WTC11 (cell line): ENCODE measurements around the gene METTL18. TPM values are rescaled to one million over a fixed set of nuclear protein-coding genes. Genes with fewer than 3 reads are reported as not detected.

Source experiments
- ATAC-seq: fragments of 200-7000 bp; cut with Tn5 transposase; 2 replicates; pipeline ENCODE4 v1.10.0; 2021; ENCODE audit warnings: mild to moderate bottlenecking, moderate library complexity
- CTCF ChIA-PET: fragments of 300-600 bp; sonication (Branson Sonifier 250); formaldehyde crosslinking; loops from one replicate; lab custom pipeline; 2021; ENCODE audit warnings: antibody characterized with exemption; lab: Charles Lee
- POLR2A ChIA-PET: fragments of 350-600 bp; sonication (Branson Sonifier 250); formaldehyde crosslinking; loops from one replicate; lab custom pipeline; 2021; ENCODE audit warnings: antibody characterized with exemption; lab: Charles Lee
- DNase-seq: peaks from one replicate; pipeline ENCODE4 v3.0.0; 2021; ENCODE audit warnings: low spot score
- H3K27ac Mint-ChIP-seq: 2 replicates; pipeline ENCODE4 v1.8.0; 2021; ENCODE audit warnings: mixed read lengths
- H3K27me3 Mint-ChIP-seq: 2 replicates; pipeline ENCODE4 v1.8.0; 2021; ENCODE audit warnings: low read depth, mild to moderate bottlenecking, moderate library complexity, mixed read lengths
- H3K36me3 Mint-ChIP-seq: 2 replicates; pipeline ENCODE4 v1.8.0; 2021; ENCODE audit warnings: mixed read lengths
- H3K4me1 Mint-ChIP-seq: 2 replicates; pipeline ENCODE4 v1.8.0; 2022; ENCODE audit warnings: mixed read lengths
- H3K4me3 Mint-ChIP-seq: 2 replicates; pipeline ENCODE4 v1.8.0; 2021; ENCODE audit warnings: mild to moderate bottlenecking, moderate library complexity, mixed read lengths
- H3K9me3 Mint-ChIP-seq: 2 replicates; pipeline ENCODE4 v1.8.0; 2021; ENCODE audit warnings: mixed read lengths
- ATF3 ChIP-seq: sonication (generic); formaldehyde crosslinking; conservative IDR thresholded peaks from 2 replicates; pipeline ENCODE4 v1.8.1; 2022; ENCODE audit warnings: mild to moderate bottlenecking, missing genetic modification reagents
- EMX1 ChIP-seq: fragments of 250-450 bp; sonication (Bioruptor Pico); IDR thresholded peaks from 2 replicates; pipeline ENCODE4 v1.8.0; 2021; ENCODE audit warnings: mild to moderate bottlenecking
- ESRRA ChIP-seq: sonication (generic); formaldehyde crosslinking; IDR thresholded peaks from 2 replicates; pipeline ENCODE4 v1.8.1; 2022; ENCODE audit warnings: mild to moderate bottlenecking, missing genetic modification reagents, borderline replicate concordance
- ETV6 ChIP-seq: sonication (generic); formaldehyde crosslinking; IDR thresholded peaks from 2 replicates; pipeline ENCODE4 v1.8.1; 2022; ENCODE audit warnings: mild to moderate bottlenecking, missing genetic modification reagents
- FOXJ3 ChIP-seq: sonication (generic); formaldehyde crosslinking; IDR thresholded peaks from 2 replicates; pipeline ENCODE4 v1.9.0; 2021; ENCODE audit warnings: missing genetic modification reagents, mild to moderate bottlenecking, borderline replicate concordance
- FOXP4 ChIP-seq: sonication (generic); formaldehyde crosslinking; IDR thresholded peaks from 2 replicates; pipeline ENCODE4 v1.8.0; 2022; ENCODE audit warnings: mild to moderate bottlenecking, missing genetic modification reagents
- GTF2I ChIP-seq: fragments of 250-450 bp; sonication (Bioruptor Pico); conservative IDR thresholded peaks from 2 replicates; pipeline ENCODE4 v1.4.0; 2021; ENCODE audit warnings: mild to moderate bottlenecking
- IRF2 ChIP-seq: sonication (generic); formaldehyde crosslinking; IDR thresholded peaks from 2 replicates; pipeline ENCODE4 v1.8.0; 2022; ENCODE audit warnings: low read depth, missing genetic modification reagents, borderline replicate concordance
- MLX ChIP-seq: sonication (generic); formaldehyde crosslinking; IDR thresholded peaks from 2 replicates; pipeline ENCODE4 v1.8.1; 2023; ENCODE audit warnings: mild to moderate bottlenecking, missing genetic modification reagents, moderate library complexity
- MXD4 ChIP-seq: fragments of 250-450 bp; sonication (Bioruptor Pico); IDR thresholded peaks from 2 replicates; pipeline ENCODE4 v1.8.0; 2021; ENCODE audit warnings: mild to moderate bottlenecking, moderate library complexity, borderline replicate concordance
- NFATC4 ChIP-seq: fragments of 250-450 bp; sonication (Bioruptor Pico); IDR thresholded peaks from 2 replicates; pipeline ENCODE4 v1.9.0; 2021; ENCODE audit warnings: mild to moderate bottlenecking
- NFYB ChIP-seq: sonication (generic); formaldehyde crosslinking; conservative IDR thresholded peaks from 2 replicates; pipeline ENCODE4 v1.8.0; 2022; ENCODE audit warnings: low read depth, missing genetic modification reagents
- NR1H2 ChIP-seq: sonication (generic); formaldehyde crosslinking; IDR thresholded peaks from 2 replicates; pipeline ENCODE4 v1.9.0; 2021; ENCODE audit warnings: mild to moderate bottlenecking, moderate library complexity, missing genetic modification reagents
- PRRX2 ChIP-seq: fragments of 250-450 bp; sonication (Bioruptor Pico); IDR thresholded peaks from 2 replicates; pipeline ENCODE4 v1.8.0; 2021; ENCODE audit warnings: mild to moderate bottlenecking
- RORB ChIP-seq: fragments of 250-450 bp; sonication (Bioruptor Pico); IDR thresholded peaks from 2 replicates; pipeline ENCODE4 v1.9.0; 2021; ENCODE audit warnings: mild to moderate bottlenecking
- SMAD4 ChIP-seq: sonication (generic); formaldehyde crosslinking; IDR thresholded peaks from 2 replicates; pipeline ENCODE4 v1.8.0; 2022; ENCODE audit warnings: mild to moderate bottlenecking, missing genetic modification reagents
- STAT6 ChIP-seq: sonication (generic); formaldehyde crosslinking; conservative IDR thresholded peaks from 2 replicates; pipeline ENCODE4 v1.8.1; 2023; ENCODE audit warnings: mild to moderate bottlenecking, low read depth, missing genetic modification reagents, moderate library complexity
- TEAD4 ChIP-seq: sonication (generic); formaldehyde crosslinking; IDR thresholded peaks from 2 replicates; pipeline ENCODE4 v1.8.0; 2022; ENCODE audit warnings: mild to moderate bottlenecking, missing genetic modification reagents
- USF1 ChIP-seq: sonication (generic); formaldehyde crosslinking; IDR thresholded peaks from 2 replicates; pipeline ENCODE4 v1.8.0; 2022; ENCODE audit warnings: mild to moderate bottlenecking, missing genetic modification reagents
- ZBTB21 ChIP-seq: sonication (generic); formaldehyde crosslinking; IDR thresholded peaks from 2 replicates; pipeline ENCODE4 v1.8.1; 2023; ENCODE audit warnings: mild to moderate bottlenecking, missing genetic modification reagents, borderline replicate concordance
- ZNF416 ChIP-seq: fragments of 250-450 bp; sonication (Bioruptor Pico); IDR thresholded peaks from 2 replicates; pipeline ENCODE4 v1.9.0; 2021; ENCODE audit warnings: mild to moderate bottlenecking, inconsistent platforms
- total RNA-seq: library from RNA; stranded (reverse); gene quantifications from 3 replicates; pipeline ENCODE4 v1.2.3, GENCODE V29; 2021
- TF ChIP-seq, protein P1 (sequence below): sonication (generic); formaldehyde crosslinking; IDR thresholded peaks from 2 replicates; pipeline ENCODE4 v1.8.1; 2022; ENCODE audit warnings: mild to moderate bottlenecking, moderate library complexity, missing genetic modification reagents
- TF ChIP-seq, protein P2 (sequence below): sonication (generic); formaldehyde crosslinking; IDR thresholded peaks from 2 replicates; pipeline ENCODE4 v1.8.0; 2023; ENCODE audit warnings: mild to moderate bottlenecking, missing genetic modification reagents

METTL18 gene
- total RNA-seq, 1 experiment from 2014 or later, result 7.7 TPM

- CTCF ChIA-PET, result no interaction called here
- H3K27ac Mint-ChIP-seq, result no peak overlapping the region
- H3K9me3 Mint-ChIP-seq, result 0 out of 2 replicates have a peak, but pooled peaks cover 3% of the 10 kb centered on the region
- no peaks in the 10 kb centered on the region for H3K27me3 Mint-ChIP-seq
- peaks cover 52% of the 10 kb centered on the region for H3K36me3 Mint-ChIP-seq
- POLR2A ChIA-PET, result no interaction called here
- no peak overlapping the region for H3K4me3 Mint-ChIP-seq
- no peaks in the 10 kb centered on the region for H3K4me1 Mint-ChIP-seq
- ATAC-seq (no peak), DNase-seq (no peak)
- TF ChIP-seq EMX1 (CRISPR knock-in tag), result no peak
- TF ChIP-seq ETV6 (CRISPR knock-in tag), result no peak
- TF ChIP-seq RORB (CRISPR knock-in tag), result no peak
- TF ChIP-seq, protein P1, sequence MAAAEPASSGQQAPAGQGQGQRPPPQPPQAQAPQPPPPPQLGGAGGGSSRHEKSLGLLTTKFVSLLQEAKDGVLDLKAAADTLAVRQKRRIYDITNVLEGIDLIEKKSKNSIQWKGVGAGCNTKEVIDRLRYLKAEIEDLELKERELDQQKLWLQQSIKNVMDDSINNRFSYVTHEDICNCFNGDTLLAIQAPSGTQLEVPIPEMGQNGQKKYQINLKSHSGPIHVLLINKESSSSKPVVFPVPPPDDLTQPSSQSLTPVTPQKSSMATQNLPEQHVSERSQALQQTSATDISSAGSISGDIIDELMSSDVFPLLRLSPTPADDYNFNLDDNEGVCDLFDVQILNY (CRISPR knock-in tag), result no peak
- no peak for TF ChIP-seq TEAD4 (CRISPR knock-in tag)
- TF ChIP-seq STAT6 (CRISPR knock-in tag), result no peak
- TF ChIP-seq ESRRA (CRISPR knock-in tag), result no peak
- no peak for TF ChIP-seq ATF3 (CRISPR knock-in tag)
- no peak for TF ChIP-seq FOXJ3 (CRISPR knock-in tag)
- no peak for TF ChIP-seq MLX (CRISPR knock-in tag)
- no peak for TF ChIP-seq GTF2I (CRISPR knock-in tag)
- no peak for TF ChIP-seq ZBTB21 (CRISPR knock-in tag)
- TF ChIP-seq USF1 (CRISPR knock-in tag), result no peak
- no peak for TF ChIP-seq NFATC4 (CRISPR knock-in tag)
- TF ChIP-seq FOXP4, result no peak
- TF ChIP-seq IRF2 (CRISPR knock-in tag), result no peak
- no peak for TF ChIP-seq NFYB (CRISPR knock-in tag)
- no peak for TF ChIP-seq PRRX2 (CRISPR knock-in tag)
Measured at GRCh38 chr1:169833179-169833901, 38.6 kb upstream of the METTL18 start.

GRCh38 chr1:169829671-169830070 is 35.0 kb upstream of the METTL18 start:
- ChIA-PET CTCF (no interaction called here), POLR2A (no interaction called here)
- H3K4me3 Mint-ChIP-seq, result no peak overlapping the region
- DNase-seq, result no peak
- no peak for ATAC-seq
- no peaks in the 10 kb centered on the region for H3K4me1 Mint-ChIP-seq
- no peak overlapping the region for H3K27ac Mint-ChIP-seq
- no peaks in the 10 kb centered on the region for H3K9me3 Mint-ChIP-seq
- no peaks in the 10 kb centered on the region for H3K27me3 Mint-ChIP-seq
- peaks cover 53% of the 10 kb centered on the region for H3K36me3 Mint-ChIP-seq
- TF ChIP-seq FOXJ3 (CRISPR knock-in tag), result no peak
- TF ChIP-seq, protein P2, sequence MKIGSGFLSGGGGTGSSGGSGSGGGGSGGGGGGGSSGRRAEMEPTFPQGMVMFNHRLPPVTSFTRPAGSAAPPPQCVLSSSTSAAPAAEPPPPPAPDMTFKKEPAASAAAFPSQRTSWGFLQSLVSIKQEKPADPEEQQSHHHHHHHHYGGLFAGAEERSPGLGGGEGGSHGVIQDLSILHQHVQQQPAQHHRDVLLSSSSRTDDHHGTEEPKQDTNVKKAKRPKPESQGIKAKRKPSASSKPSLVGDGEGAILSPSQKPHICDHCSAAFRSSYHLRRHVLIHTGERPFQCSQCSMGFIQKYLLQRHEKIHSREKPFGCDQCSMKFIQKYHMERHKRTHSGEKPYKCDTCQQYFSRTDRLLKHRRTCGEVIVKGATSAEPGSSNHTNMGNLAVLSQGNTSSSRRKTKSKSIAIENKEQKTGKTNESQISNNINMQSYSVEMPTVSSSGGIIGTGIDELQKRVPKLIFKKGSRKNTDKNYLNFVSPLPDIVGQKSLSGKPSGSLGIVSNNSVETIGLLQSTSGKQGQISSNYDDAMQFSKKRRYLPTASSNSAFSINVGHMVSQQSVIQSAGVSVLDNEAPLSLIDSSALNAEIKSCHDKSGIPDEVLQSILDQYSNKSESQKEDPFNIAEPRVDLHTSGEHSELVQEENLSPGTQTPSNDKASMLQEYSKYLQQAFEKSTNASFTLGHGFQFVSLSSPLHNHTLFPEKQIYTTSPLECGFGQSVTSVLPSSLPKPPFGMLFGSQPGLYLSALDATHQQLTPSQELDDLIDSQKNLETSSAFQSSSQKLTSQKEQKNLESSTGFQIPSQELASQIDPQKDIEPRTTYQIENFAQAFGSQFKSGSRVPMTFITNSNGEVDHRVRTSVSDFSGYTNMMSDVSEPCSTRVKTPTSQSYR (CRISPR knock-in tag), result no peak
- TF ChIP-seq ZNF416 (CRISPR knock-in tag), result no peak
- TF ChIP-seq NR1H2 (CRISPR knock-in tag), result no peak
- TF ChIP-seq STAT6 (CRISPR knock-in tag), result no peak
- no peak for TF ChIP-seq SMAD4 (CRISPR knock-in tag)
- TF ChIP-seq MXD4 (CRISPR knock-in tag), result no peak
